GM23338 (cell line): ENCODE measurements around the gene TRAK1. TPM values are rescaled to one million over a fixed set of nuclear protein-coding genes. Genes with fewer than 3 reads are reported as not detected.

Source experiments
- ATAC-seq: fragments of 200-7000 bp; cut with Tn5 transposase; 3 replicates; pipeline ENCODE4 v1.9.1; 2020
- DNase-seq: peaks from one replicate; pipeline ENCODE4 v3.0.0-alpha.2; 2015; ENCODE audit warnings: low spot score
- H2AFZ ChIP-seq: fragments of 200-600 bp; sonication (generic); 2 replicates; pipeline ENCODE4 v1.8.0; 2016; ENCODE audit warnings: antibody characterized with exemption, mild to moderate bottlenecking, moderate library complexity
- H3F3A ChIP-seq: fragments of 200-600 bp; sonication (generic); replicated peaks from 2 replicates; pipeline ENCODE4 v1.8.0; 2017; ENCODE audit warnings: antibody characterized with exemption, mixed run types, low read depth
- H3K27ac ChIP-seq: fragments of 200-600 bp; sonication (generic); 2 replicates; pipeline ENCODE4 v1.6.1; 2016; ENCODE audit warnings: low read depth
- H3K27me3 ChIP-seq: fragments of 200-600 bp; sonication (generic); 2 replicates; pipeline ENCODE4 v1.8.0; 2016; ENCODE audit warnings: mild to moderate bottlenecking, mixed run types, moderate library complexity; ENCODE audit not compliant: insufficient read depth
- H3K36me3 ChIP-seq: fragments of 200-600 bp; sonication (generic); 2 replicates; pipeline ENCODE4 v1.8.0; 2016; ENCODE audit warnings: mild to moderate bottlenecking; ENCODE audit not compliant: insufficient read depth
- H3K4me1 ChIP-seq: fragments of 200-600 bp; sonication (generic); 2 replicates; pipeline ENCODE4 v1.8.0; 2016; ENCODE audit warnings: mild to moderate bottlenecking, moderate library complexity; ENCODE audit not compliant: insufficient read depth
- H3K4me2 ChIP-seq: fragments of 200-600 bp; sonication (generic); 2 replicates; pipeline ENCODE4 v1.7.1; 2017; ENCODE audit warnings: mixed run types
- H3K4me3 ChIP-seq: fragments of 200-600 bp; sonication (generic); 2 replicates; pipeline ENCODE4 v1.6.1; 2016; ENCODE audit warnings: mixed run types
- H3K79me2 ChIP-seq: fragments of 200-600 bp; sonication (generic); replicated peaks from 2 replicates; pipeline ENCODE4 v1.8.0; 2017; ENCODE audit warnings: mild to moderate bottlenecking; ENCODE audit not compliant: insufficient read depth
- H3K9me2 ChIP-seq: fragments of 200-600 bp; sonication (generic); 2 replicates; pipeline ENCODE4 v1.8.0; 2017; ENCODE audit not compliant: insufficient read depth
- H4K20me1 ChIP-seq: fragments of 200-600 bp; sonication (generic); replicated peaks from 2 replicates; pipeline ENCODE4 v1.8.0; 2017; ENCODE audit warnings: mild to moderate bottlenecking; ENCODE audit not compliant: insufficient read depth
- H3K27ac Mint-ChIP-seq: 2 replicates; pipeline ENCODE4 v1.8.0; 2020; ENCODE audit warnings: inconsistent platforms, mild to moderate bottlenecking, moderate library complexity, mixed read lengths
- H3K27me3 Mint-ChIP-seq: 3 replicates; pipeline ENCODE4 v1.8.0; 2022; ENCODE audit warnings: low read depth, mild to moderate bottlenecking, moderate library complexity, mixed read lengths, inconsistent platforms; ENCODE audit not compliant: insufficient read depth, poor library complexity
- H3K36me3 Mint-ChIP-seq: 3 replicates; pipeline ENCODE4 v1.8.0; 2021; ENCODE audit warnings: low read depth, mild to moderate bottlenecking, inconsistent platforms, moderate library complexity, mixed read lengths
- H3K4me1 Mint-ChIP-seq: 3 replicates; pipeline ENCODE4 v1.8.0; 2020; ENCODE audit warnings: mild to moderate bottlenecking, inconsistent platforms, mixed read lengths
- H3K4me3 Mint-ChIP-seq: 3 replicates; pipeline ENCODE4 v1.8.0; 2021; ENCODE audit warnings: moderate library complexity, mild to moderate bottlenecking, inconsistent platforms, mixed read lengths
- H3K9me3 Mint-ChIP-seq: 3 replicates; pipeline ENCODE4 v1.8.0; 2020; ENCODE audit warnings: moderate library complexity, mild to moderate bottlenecking, inconsistent platforms, mixed read lengths
- CREB1 ChIP-seq: fragments of 250-450 bp; sonication (Bioruptor Pico); IDR thresholded peaks from 2 replicates; pipeline ENCODE4 v1.5.0; 2020; ENCODE audit warnings: low read depth, mild to moderate bottlenecking, moderate library complexity
- EZH2phosphoT487 ChIP-seq: fragments of 200-600 bp; sonication (generic); IDR thresholded peaks from one replicate; pipeline ENCODE4 v1.8.1; 2018; ENCODE audit warnings: antibody characterized with exemption; ENCODE audit not compliant: unreplicated experiment
- POLR2AphosphoS5 ChIP-seq: IDR thresholded peaks from 2 replicates; pipeline ENCODE4 v1.6.1; 2016; ENCODE audit warnings: antibody characterized with exemption, low read depth
- STAT1 ChIP-seq: IDR thresholded peaks from one replicate; pipeline ENCODE4 v1.6.1; 2016; ENCODE audit warnings: antibody characterized with exemption; ENCODE audit not compliant: unreplicated experiment
- ZNF114 ChIP-seq: fragments of 250-450 bp; sonication (Bioruptor Pico); IDR thresholded peaks from 2 replicates; pipeline ENCODE4 v1.5.0; 2020; ENCODE audit warnings: mild to moderate bottlenecking, moderate library complexity
- ZNF331 ChIP-seq: fragments of 250-450 bp; sonication (Bioruptor Pico); IDR thresholded peaks from 2 replicates; pipeline ENCODE4 v1.5.0; 2020; ENCODE audit warnings: low read depth, mild to moderate bottlenecking, moderate library complexity
- polyA plus RNA-seq: library from polyadenylated mRNA; unstranded; fragments of >200 nt; fragmentation: Nextera tagmentation; extraction: Ambion mirVana; gene quantifications from 2 replicates; pipeline ENCODE4 v1.2.1, GENCODE V29; 2016
- total RNA-seq: library from RNA; depleted of rRNA; stranded (reverse); fragments of >200 nt; shearing (Covaris generic); gene quantifications from 2 replicates; pipeline ENCODE4 v1.2.3, GENCODE V29; 2014
- TF ChIP-seq, protein P1 (sequence below), 2 experiments: fragments of 200-600 bp in 1 of 2; sonication (generic) in 1 of 2; conservative IDR thresholded peaks; 2 replicates each; pipeline versions ENCODE4 v1.5.1 to v1.6.1; 2016 to 2017; ENCODE audit warnings: antibody characterized with exemption in 2 of 2, low read depth in 2 of 2, mild to moderate bottlenecking in 2 of 2, moderate library complexity in 1 of 2
- TF ChIP-seq, protein P2 (sequence below): fragments of 250-450 bp; sonication (Bioruptor Pico); IDR thresholded peaks from 2 replicates; pipeline ENCODE4 v1.5.0; 2020; ENCODE audit warnings: mild to moderate bottlenecking, moderate library complexity

The TRAK1 gene
- total and polyA plus RNA-seq, 2 experiments from 2014 or later: 13.4 to 47.4 TPM

GRCh38 chr3:42216931-42217333 is 125.8 kb downstream of the TRAK1 start (continued):
- no peak for TF ChIP-seq CREB1 (CRISPR knock-in tag)
- TF ChIP-seq EZH2phosphoT487: no peak
- no peak for TF ChIP-seq ZNF331 (CRISPR knock-in tag)
- TF ChIP-seq, protein P1, sequence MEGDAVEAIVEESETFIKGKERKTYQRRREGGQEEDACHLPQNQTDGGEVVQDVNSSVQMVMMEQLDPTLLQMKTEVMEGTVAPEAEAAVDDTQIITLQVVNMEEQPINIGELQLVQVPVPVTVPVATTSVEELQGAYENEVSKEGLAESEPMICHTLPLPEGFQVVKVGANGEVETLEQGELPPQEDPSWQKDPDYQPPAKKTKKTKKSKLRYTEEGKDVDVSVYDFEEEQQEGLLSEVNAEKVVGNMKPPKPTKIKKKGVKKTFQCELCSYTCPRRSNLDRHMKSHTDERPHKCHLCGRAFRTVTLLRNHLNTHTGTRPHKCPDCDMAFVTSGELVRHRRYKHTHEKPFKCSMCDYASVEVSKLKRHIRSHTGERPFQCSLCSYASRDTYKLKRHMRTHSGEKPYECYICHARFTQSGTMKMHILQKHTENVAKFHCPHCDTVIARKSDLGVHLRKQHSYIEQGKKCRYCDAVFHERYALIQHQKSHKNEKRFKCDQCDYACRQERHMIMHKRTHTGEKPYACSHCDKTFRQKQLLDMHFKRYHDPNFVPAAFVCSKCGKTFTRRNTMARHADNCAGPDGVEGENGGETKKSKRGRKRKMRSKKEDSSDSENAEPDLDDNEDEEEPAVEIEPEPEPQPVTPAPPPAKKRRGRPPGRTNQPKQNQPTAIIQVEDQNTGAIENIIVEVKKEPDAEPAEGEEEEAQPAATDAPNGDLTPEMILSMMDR (conservative IDR thresholded peaks at IDR 0.05; ENCODE audit: low read depth in 2 of 2): no peak

GRCh38 chr3:42220436-42221121 is 129.4 kb downstream of the TRAK1 start:
- DNase-seq: no peak
- H3K9me3 Mint-ChIP-seq: no peaks in the 10 kb centered on the region

More at GRCh38 chr3:42220436-42221121, 129.4 kb downstream of the TRAK1 start:
- H3K36me3 ChIP-seq: no peaks in the 10 kb centered on the region
- no peaks in the 10 kb centered on the region for H3K79me2 ChIP-seq
- ATAC-seq: no peak
- no peaks in the 10 kb centered on the region for H3K4me1 ChIP-seq
- Mint-ChIP-seq H3K4me1 (peaks cover 8% of the 10 kb centered on the region), H3K27ac (no peak overlapping the region), H3K27me3 (no peaks in the 10 kb centered on the region), H3K4me3 (no peak overlapping the region), H3K36me3 (peaks cover 22% of the 10 kb centered on the region)
- no peaks in the 10 kb centered on the region for H3K9me2 ChIP-seq
- no peak overlapping the region for H2AFZ ChIP-seq
- H4K20me1 ChIP-seq: no peaks in the 10 kb centered on the region; the same call in 1 of the 2 replicates
- TF ChIP-seq, protein P2, sequence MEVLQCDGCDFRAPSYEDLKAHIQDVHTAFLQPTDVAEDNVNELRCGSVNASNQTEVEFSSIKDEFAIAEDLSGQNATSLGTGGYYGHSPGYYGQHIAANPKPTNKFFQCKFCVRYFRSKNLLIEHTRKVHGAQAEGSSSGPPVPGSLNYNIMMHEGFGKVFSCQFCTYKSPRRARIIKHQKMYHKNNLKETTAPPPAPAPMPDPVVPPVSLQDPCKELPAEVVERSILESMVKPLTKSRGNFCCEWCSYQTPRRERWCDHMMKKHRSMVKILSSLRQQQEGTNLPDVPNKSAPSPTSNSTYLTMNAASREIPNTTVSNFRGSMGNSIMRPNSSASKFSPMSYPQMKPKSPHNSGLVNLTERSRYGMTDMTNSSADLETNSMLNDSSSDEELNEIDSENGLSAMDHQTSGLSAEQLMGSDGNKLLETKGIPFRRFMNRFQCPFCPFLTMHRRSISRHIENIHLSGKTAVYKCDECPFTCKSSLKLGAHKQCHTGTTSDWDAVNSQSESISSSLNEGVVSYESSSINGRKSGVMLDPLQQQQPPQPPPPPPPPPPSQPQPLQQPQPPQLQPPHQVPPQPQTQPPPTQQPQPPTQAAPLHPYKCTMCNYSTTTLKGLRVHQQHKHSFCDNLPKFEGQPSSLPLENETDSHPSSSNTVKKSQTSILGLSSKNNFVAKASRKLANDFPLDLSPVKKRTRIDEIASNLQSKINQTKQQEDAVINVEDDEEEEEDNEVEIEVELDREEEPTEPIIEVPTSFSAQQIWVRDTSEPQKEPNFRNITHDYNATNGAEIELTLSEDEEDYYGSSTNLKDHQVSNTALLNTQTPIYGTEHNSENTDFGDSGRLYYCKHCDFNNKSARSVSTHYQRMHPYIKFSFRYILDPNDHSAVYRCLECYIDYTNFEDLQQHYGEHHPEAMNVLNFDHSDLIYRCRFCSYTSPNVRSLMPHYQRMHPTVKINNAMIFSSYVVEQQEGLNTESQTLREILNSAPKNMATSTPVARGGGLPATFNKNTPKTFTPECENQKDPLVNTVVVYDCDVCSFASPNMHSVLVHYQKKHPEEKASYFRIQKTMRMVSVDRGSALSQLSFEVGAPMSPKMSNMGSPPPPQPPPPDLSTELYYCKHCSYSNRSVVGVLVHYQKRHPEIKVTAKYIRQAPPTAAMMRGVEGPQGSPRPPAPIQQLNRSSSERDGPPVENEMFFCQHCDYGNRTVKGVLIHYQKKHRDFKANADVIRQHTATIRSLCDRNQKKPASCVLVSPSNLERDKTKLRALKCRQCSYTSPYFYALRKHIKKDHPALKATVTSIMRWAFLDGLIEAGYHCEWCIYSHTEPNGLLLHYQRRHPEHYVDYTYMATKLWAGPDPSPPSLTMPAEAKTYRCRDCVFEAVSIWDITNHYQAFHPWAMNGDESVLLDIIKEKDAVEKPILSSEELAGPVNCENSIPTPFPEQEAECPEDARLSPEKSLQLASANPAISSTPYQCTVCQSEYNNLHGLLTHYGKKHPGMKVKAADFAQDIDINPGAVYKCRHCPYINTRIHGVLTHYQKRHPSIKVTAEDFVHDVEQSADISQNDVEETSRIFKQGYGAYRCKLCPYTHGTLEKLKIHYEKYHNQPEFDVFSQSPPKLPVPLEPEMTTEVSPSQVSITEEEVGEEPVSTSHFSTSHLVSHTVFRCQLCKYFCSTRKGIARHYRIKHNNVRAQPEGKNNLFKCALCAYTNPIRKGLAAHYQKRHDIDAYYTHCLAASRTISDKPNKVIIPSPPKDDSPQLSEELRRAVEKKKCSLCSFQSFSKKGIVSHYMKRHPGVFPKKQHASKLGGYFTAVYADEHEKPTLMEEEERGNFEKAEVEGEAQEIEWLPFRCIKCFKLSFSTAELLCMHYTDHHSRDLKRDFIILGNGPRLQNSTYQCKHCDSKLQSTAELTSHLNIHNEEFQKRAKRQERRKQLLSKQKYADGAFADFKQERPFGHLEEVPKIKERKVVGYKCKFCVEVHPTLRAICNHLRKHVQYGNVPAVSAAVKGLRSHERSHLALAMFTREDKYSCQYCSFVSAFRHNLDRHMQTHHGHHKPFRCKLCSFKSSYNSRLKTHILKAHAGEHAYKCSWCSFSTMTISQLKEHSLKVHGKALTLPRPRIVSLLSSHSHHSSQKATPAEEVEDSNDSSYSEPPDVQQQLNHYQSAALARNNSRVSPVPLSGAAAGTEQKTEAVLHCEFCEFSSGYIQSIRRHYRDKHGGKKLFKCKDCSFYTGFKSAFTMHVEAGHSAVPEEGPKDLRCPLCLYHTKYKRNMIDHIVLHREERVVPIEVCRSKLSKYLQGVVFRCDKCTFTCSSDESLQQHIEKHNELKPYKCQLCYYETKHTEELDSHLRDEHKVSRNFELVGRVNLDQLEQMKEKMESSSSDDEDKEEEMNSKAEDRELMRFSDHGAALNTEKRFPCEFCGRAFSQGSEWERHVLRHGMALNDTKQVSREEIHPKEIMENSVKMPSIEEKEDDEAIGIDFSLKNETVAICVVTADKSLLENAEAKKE (CRISPR knock-in tag): no peak
- TF ChIP-seq CREB1 (CRISPR knock-in tag) (no peak), STAT1 (no peak), ZNF114 (no peak), POLR2AphosphoS5 (no peak), EZH2phosphoT487 (no peak)
- no peak overlapping the region for H3K27ac ChIP-seq
- H3K4me3 ChIP-seq: no peak overlapping the region
- no peaks in the 10 kb centered on the region for H3K27me3 ChIP-seq
- no peak overlapping the region for H3K4me2 ChIP-seq
- H3F3A ChIP-seq: no peaks in the 10 kb centered on the region
